IMR-90 (cell line): ENCODE results near the gene TTF2. TPM values are rescaled to one million over a fixed set of nuclear protein-coding genes. Genes with fewer than 3 reads are reported as not detected.

Experiments used
- ATAC-seq: fragments of 200-7000 bp; cut with Tn5 transposase; 2 replicates; pipeline ENCODE4 v1.9.1; 2020; ENCODE audit warnings: low read depth, mild to moderate bottlenecking, moderate library complexity
- BruUV-seq: library from RNA; stranded (reverse); fragments of 400-500 nt; replicated peaks from 2 replicates; lab custom pipeline; 2021; lab: Mats Ljungman, UMichigan
- CTCF ChIA-PET: fragments of 300-600 bp; formaldehyde crosslinking; extraction: SDS; loops from one replicate; lab custom pipeline; 2021; ENCODE audit warnings: antibody characterized with exemption; lab: Yijun Ruan, JAX
- POLR2A ChIA-PET: fragments of 300-600 bp; sonication (Branson Sonifier 250); formaldehyde crosslinking; loops from one replicate; lab custom pipeline; 2022; ENCODE audit warnings: antibody characterized with exemption; ENCODE audit not compliant: unreplicated experiment; lab: Charles Lee
- DNase-seq: peaks from one replicate; pipeline ENCODE4 v3.0.0; 2013
- H2AFZ ChIP-seq: replicated peaks from 2 replicates; pipeline ENCODE3; 2013; ENCODE audit warnings: low read length, mild to moderate bottlenecking; ENCODE audit not compliant: poor library complexity
- H2AK5ac ChIP-seq: 2 replicates; pipeline ENCODE4 v1.6.1; 2013; ENCODE audit warnings: low read depth, low read length, inconsistent platforms
- H2AK9ac ChIP-seq: replicated peaks from 2 replicates; pipeline ENCODE3; 2013; ENCODE audit warnings: mild to moderate bottlenecking, low read depth, low read length, moderate library complexity; ENCODE audit not compliant: poor library complexity
- H2BK120ac ChIP-seq: 2 replicates; pipeline ENCODE4 v1.6.1; 2013; ENCODE audit warnings: low read depth, low read length, inconsistent platforms
- H2BK15ac ChIP-seq: 3 replicates; pipeline ENCODE4 v1.6.1; 2013; ENCODE audit warnings: low read depth, low read length, inconsistent platforms
- H2BK20ac ChIP-seq: 2 replicates; pipeline ENCODE4 v1.6.1; 2013; ENCODE audit warnings: low read depth, mild to moderate bottlenecking, inconsistent platforms, low read length, moderate library complexity
- H2BK5ac ChIP-seq: 2 replicates; pipeline ENCODE4 v1.6.1; 2013; ENCODE audit warnings: mild to moderate bottlenecking, low read depth, low read length, inconsistent platforms; ENCODE audit not compliant: poor library complexity, severe bottlenecking
- H3K14ac ChIP-seq: replicated peaks from 2 replicates; pipeline ENCODE4 v1.6.1; 2013; ENCODE audit warnings: low read depth, low read length, inconsistent platforms
- H3K18ac ChIP-seq: 2 replicates; pipeline ENCODE4 v1.6.1; 2013; ENCODE audit warnings: low read depth, low read length, control low read depth
- H3K23ac ChIP-seq: 2 replicates; pipeline ENCODE4 v1.6.1; 2013; ENCODE audit warnings: low read depth, low read length, inconsistent platforms
- H3K27ac ChIP-seq: 2 replicates; pipeline ENCODE4 v1.5.1; 2013; ENCODE audit warnings: mild to moderate bottlenecking, control low read depth, low read length; ENCODE audit not compliant: insufficient read depth
- H3K27me3 ChIP-seq: 2 replicates; pipeline ENCODE4 v1.6.1; 2013; ENCODE audit warnings: low read length; ENCODE audit not compliant: control insufficient read depth, insufficient read depth
- H3K36me3 ChIP-seq: 2 replicates; pipeline ENCODE4 v1.6.1; 2013; ENCODE audit warnings: low read length, mixed read lengths; ENCODE audit not compliant: control insufficient read depth, insufficient read depth
- H3K4ac ChIP-seq: 2 replicates; pipeline ENCODE4 v1.6.1; 2013; ENCODE audit warnings: low read depth, low read length, inconsistent platforms
- H3K4me1 ChIP-seq: 2 replicates; pipeline ENCODE4 v1.6.1; 2013; ENCODE audit warnings: low read length, mixed read lengths; ENCODE audit not compliant: control insufficient read depth, insufficient read depth
- H3K4me2 ChIP-seq: 2 replicates; pipeline ENCODE4 v1.6.1; 2013; ENCODE audit warnings: low read depth, mild to moderate bottlenecking, control low read depth, low read length, moderate library complexity
- H3K4me3 ChIP-seq: 2 replicates; pipeline ENCODE4 v1.5.1; 2013; ENCODE audit warnings: low read depth, mild to moderate bottlenecking, control low read depth, low read length, moderate library complexity; ENCODE audit not compliant: insufficient read depth
- H3K56ac ChIP-seq: 2 replicates; pipeline ENCODE4 v1.6.1; 2013; ENCODE audit warnings: low read length, inconsistent platforms; ENCODE audit not compliant: insufficient read depth; ENCODE audit errors: extremely low read depth
- H3K79me1 ChIP-seq, 2 experiments: 2 replicates each; pipeline ENCODE4 v1.6.1; 2013; ENCODE audit warnings: low read length in 2 of 2, inconsistent platforms in 1 of 2, low read depth in 1 of 2
- H3K9ac ChIP-seq: 2 replicates; pipeline ENCODE4 v1.6.1; 2013; ENCODE audit warnings: low read depth, low read length, control low read depth
- H3K9me1 ChIP-seq: 2 replicates; pipeline ENCODE4 v1.6.1; 2013; ENCODE audit warnings: low read length, inconsistent platforms; ENCODE audit not compliant: insufficient read depth
- H3K9me3 ChIP-seq: 2 replicates; pipeline ENCODE4 v1.6.1; 2013; ENCODE audit warnings: low read length; ENCODE audit not compliant: control insufficient read depth, insufficient read depth
- H4K20me1 ChIP-seq: 2 replicates; pipeline ENCODE4 v1.6.1; 2013; ENCODE audit warnings: low read length, inconsistent platforms; ENCODE audit not compliant: insufficient read depth
- H4K5ac ChIP-seq: 2 replicates; pipeline ENCODE4 v1.6.1; 2013; ENCODE audit warnings: mild to moderate bottlenecking, low read depth, low read length, control low read depth
- H4K8ac ChIP-seq, 2 experiments: 2 replicates each; pipeline ENCODE4 v1.6.1; 2013; ENCODE audit warnings: low read depth in 2 of 2, low read length in 2 of 2, control low read depth in 1 of 2, inconsistent platforms in 1 of 2
- H4K91ac ChIP-seq: 2 replicates; pipeline ENCODE4 v1.6.1; 2013; ENCODE audit warnings: low read depth, low read length, inconsistent platforms; ENCODE audit not compliant: insufficient read depth
- BHLHE40 ChIP-seq: fragments of 150-350 bp; IDR thresholded peaks from 2 replicates; pipeline ENCODE4 v1.6.1; 2016; ENCODE audit warnings: mild to moderate bottlenecking, low read depth, low read length
- CEBPB ChIP-seq: IDR thresholded peaks from 2 replicates; pipeline ENCODE4 v1.6.1; 2012; ENCODE audit warnings: low read depth, low read length, improper control_type of control experiment
- CHD1 ChIP-seq: IDR thresholded peaks from 2 replicates; pipeline ENCODE4 v1.6.1; 2012; ENCODE audit warnings: low read depth, low read length, improper control_type of control experiment
- CTCF ChIP-seq: conservative IDR thresholded peaks from 2 replicates; pipeline ENCODE4 v1.5.1; 2012; ENCODE audit warnings: mild to moderate bottlenecking, low read depth, low read length, improper control_type of control experiment
- ELK1 ChIP-seq: fragments of 150-350 bp; IDR thresholded peaks from 2 replicates; pipeline ENCODE4 v1.6.1; 2016; ENCODE audit warnings: low read depth, mild to moderate bottlenecking, low read length, moderate library complexity, borderline replicate concordance
- FOS ChIP-seq: fragments of 150-350 bp; IDR thresholded peaks from 2 replicates; pipeline ENCODE4 v1.6.1; 2016; ENCODE audit warnings: low read depth, low read length
- MAFK ChIP-seq: IDR thresholded peaks from 2 replicates; pipeline ENCODE4 v1.6.1; 2012; ENCODE audit warnings: low read depth, low read length, improper control_type of control experiment
- MAZ ChIP-seq: IDR thresholded peaks from 2 replicates; pipeline ENCODE4 v1.6.1; 2012; ENCODE audit warnings: low read depth, mild to moderate bottlenecking, low read length, improper control_type of control experiment, moderate library complexity, borderline replicate concordance
- MXI1 ChIP-seq: IDR thresholded peaks from 2 replicates; pipeline ENCODE4 v1.6.1; 2012; ENCODE audit warnings: low read depth, mild to moderate bottlenecking, low read length, moderate library complexity, borderline replicate concordance
- NFE2L2 ChIP-seq: fragments of 150-350 bp; IDR thresholded peaks from 2 replicates; pipeline ENCODE4 v1.6.1; 2016; ENCODE audit warnings: low read depth, mild to moderate bottlenecking, low read length
- POLR2A ChIP-seq: IDR thresholded peaks from 2 replicates; pipeline ENCODE4 v1.6.1; 2012; ENCODE audit warnings: mild to moderate bottlenecking, low read depth, low read length
- RAD21 ChIP-seq: IDR thresholded peaks from 2 replicates; pipeline ENCODE4 v1.6.1; 2012; ENCODE audit warnings: low read length, improper control_type of control experiment
- RCOR1 ChIP-seq: IDR thresholded peaks from 2 replicates; pipeline ENCODE4 v1.6.1; 2012; ENCODE audit warnings: mild to moderate bottlenecking, low read length, improper control_type of control experiment; ENCODE audit not compliant: insufficient replicate concordance
- RFX5 ChIP-seq: IDR thresholded peaks from 2 replicates; pipeline ENCODE4 v1.8.0; 2012; ENCODE audit warnings: low read depth, mild to moderate bottlenecking, low read length, moderate library complexity
- SMC3 ChIP-seq: fragments of 150-350 bp; IDR thresholded peaks from 2 replicates; pipeline ENCODE4 v1.6.1; 2016; ENCODE audit warnings: low read depth, mild to moderate bottlenecking, antibody characterized with exemption, low read length, moderate library complexity
- USF2 ChIP-seq: fragments of 150-350 bp; IDR thresholded peaks from 2 replicates; pipeline ENCODE4 v1.6.1; 2017; ENCODE audit warnings: mild to moderate bottlenecking, antibody characterized with exemption, low read length, low read depth
- WGBS, 2 experiments: methylation state at CpG; one replicate each; pipeline versions ENCODE4 v1.1.5 to v1.1.7; 2013; ENCODE audit warnings: missing lambda C conversion rate in 2 of 2; ENCODE audit not compliant: insufficient read length in 1 of 2; ENCODE audit errors: extremely low coverage in 2 of 2; 5-methylcytosine and 5-hydroxymethylcytosine counted together
- dilution Hi-C: fragments of 300-500 bp; cut with HindIII; formaldehyde crosslinking; loops from one replicate; pipeline ENCODE4 v1.14.3; 2018; ENCODE audit warnings: low sequenced_read_pairs; ENCODE audit not compliant: unreplicated experiment
- in situ Hi-C: fragments of 300-500 bp; cut with MboI; formaldehyde crosslinking; loops from 3 replicates; pipeline ENCODE4 v1.14.3; 2019; ENCODE audit warnings: low sequenced_read_pairs, inconsistent platforms, mixed read lengths
- intact Hi-C: fragments of 100-400 bp; cut with micrococcal nuclease; formaldehyde crosslinking; loops from 2 replicates; pipeline ENCODE4 v1.10.0; 2022
- polyA plus RNA-seq, 3 experiments: library from polyadenylated mRNA; depleted of rRNA; stranded (reverse); fragments of >200 nt; gene quantifications; 2 replicates each; pipeline ENCODE4 v1.2.3, GENCODE V29; 2012; ENCODE audit warnings: low replicate concordance in 1 of 3
- total RNA-seq: library from RNA; depleted of rRNA; stranded (reverse); fragments of >200 nt; gene quantifications from 2 replicates; pipeline ENCODE4 v1.2.3, GENCODE V29; 2012

The TTF2 gene
- total and polyA plus RNA-seq, 2 of the 4 experiments (the other 2 are of a cell fraction) = 11.5 to 14.7 TPM

- in situ Hi-C loops = no loop called here
Observed at GRCh38 chr1:117029685-117030084, 30.4 kb upstream of the TTF2 start.

More at GRCh38 chr1:117029685-117030084, 30.4 kb upstream of the TTF2 start:
- Histone ChIP-seq H3K4me3 (no peak overlapping the region), H2BK20ac (no peak overlapping the region), H3K9me3 (no peaks in the 10 kb centered on the region), H3K56ac (no peak overlapping the region), H4K8ac (no peak overlapping the region), H2BK120ac (no peak overlapping the region), H3K18ac (no peak overlapping the region), H3K23ac (no peak overlapping the region), H2BK15ac (no peak overlapping the region), H3K27me3 (peaks cover 2% of the 10 kb centered on the region; the same call in 1 of the 2 replicates), H3K4me1 (no peaks in the 10 kb centered on the region), H3K4ac (no peak overlapping the region), H3K9ac (no peak overlapping the region), H2BK5ac (no peak overlapping the region), H2AFZ (no peak overlapping the region), H3K4me2 (no peak overlapping the region), H2AK5ac (no peak overlapping the region), H4K91ac (no peak overlapping the region), H3K9me1 (no peaks in the 10 kb centered on the region), H4K5ac (no peak overlapping the region), H2AK9ac (no peak overlapping the region), H3K14ac (no peak overlapping the region), H4K20me1 (no peaks in the 10 kb centered on the region), H3K36me3 (no peaks in the 10 kb centered on the region), H3K79me1 (no peaks in the 10 kb centered on the region), H3K27ac (no peak overlapping the region)
- DNase-seq = no peak
- no CpG with 5 or more reads among the region's 1 CpG for WGBS, 2 experiments
- ATAC-seq = no peak
- POLR2A ChIA-PET = no interaction called here
- TF ChIP-seq POLR2A (no peak), RAD21 (no peak), NFE2L2 (no peak), ELK1 (no peak), SMC3 (no peak), CTCF (no peak), MAZ (no peak), MXI1 (no peak), MAFK (no peak), CEBPB (no peak), USF2 (no peak), RCOR1 (no peak), RFX5 (no peak), CHD1 (no peak), BHLHE40 (no peak), FOS (no peak)
- dilution Hi-C loops = no loop called here
- CTCF ChIA-PET = no interaction called here
- no TSS peak for BruUV-seq
- intact Hi-C loops = no loop called here
